GM19240 (cell line): Measurements from ENCODE around the gene PTPRN2.

Experiments used
- DNase-seq: peaks from one replicate; pipeline ENCODE4 v3.0.0; 2011; ENCODE audit warnings: low spot score; ENCODE audit not compliant: insufficient read length

Gene PTPRN2

GRCh38 chr7:157618823-157619606, 968.6 kb downstream of the PTPRN2 start:
- DNase-seq = no peak

- DNase-seq = no peak
Measured at GRCh38 chr7:157618091-157618726, 969.4 kb downstream of the PTPRN2 start.

GRCh38 chr7:157617401-157617800, 970.2 kb downstream of the PTPRN2 start:
- DNase-seq = no peak

- DNase-seq = no peak
Measured at GRCh38 chr7:157616931-157617330, 970.7 kb downstream of the PTPRN2 start.

- DNase-seq = no peak
Measured at GRCh38 chr7:157616426-157616825, 971.2 kb downstream of the PTPRN2 start.

GRCh38 chr7:157615852-157616251, 971.8 kb downstream of the PTPRN2 start:
- no peak for DNase-seq

GRCh38 chr7:157615101-157615817, 972.4 kb downstream of the PTPRN2 start:
- DNase-seq = no peak

GRCh38 chr7:157614457-157615020, 973.1 kb downstream of the PTPRN2 start:
- no peak for DNase-seq

GRCh38 chr7:157613575-157614322, 973.9 kb downstream of the PTPRN2 start:
- DNase-seq = no peak

- no peak for DNase-seq
Measured at GRCh38 chr7:157612664-157613561, 974.7 kb downstream of the PTPRN2 start.

- DNase-seq = no peak
Measured at GRCh38 chr7:157612009-157612663, 975.5 kb downstream of the PTPRN2 start.

GRCh38 chr7:157611341-157611740, 976.3 kb downstream of the PTPRN2 start:
- no peak for DNase-seq

- DNase-seq = no peak
Measured at GRCh38 chr7:157610671-157611295, 976.8 kb downstream of the PTPRN2 start.

- DNase-seq = no peak
Measured at GRCh38 chr7:157609932-157610640, 977.5 kb downstream of the PTPRN2 start.

- DNase-seq = no peak
Measured at GRCh38 chr7:157609516-157609915, 978.1 kb downstream of the PTPRN2 start.

- DNase-seq = no peak
Measured at GRCh38 chr7:157607218-157607617, 980.4 kb downstream of the PTPRN2 start.

GRCh38 chr7:157606140-157606539, 981.5 kb downstream of the PTPRN2 start:
- no peak for DNase-seq

- no peak for DNase-seq
Measured at GRCh38 chr7:157605638-157606037, 982.0 kb downstream of the PTPRN2 start.
